HG03575 (cell line): ENCODE data around the gene PPME1.

ENCODE experiments used
- ATAC-seq: cut with Tn5 transposase; IDR thresholded peaks from one replicate; pipeline ENCODE4 v1.9.1; 2021; ENCODE audit not compliant: unreplicated experiment, insufficient number of reproducible peaks, low FRiP score; ENCODE audit errors: extremely low read depth

PPME1 gene

GRCh38 chr11:74208507-74208906 is 37.4 kb downstream of the PPME1 start:
- ATAC-seq: no peak

GRCh38 chr11:74212533-74212932 is 41.4 kb downstream of the PPME1 start:
- no peak for ATAC-seq

GRCh38 chr11:74220376-74220775 is 49.3 kb downstream of the PPME1 start:
- no peak for ATAC-seq

DNA sequence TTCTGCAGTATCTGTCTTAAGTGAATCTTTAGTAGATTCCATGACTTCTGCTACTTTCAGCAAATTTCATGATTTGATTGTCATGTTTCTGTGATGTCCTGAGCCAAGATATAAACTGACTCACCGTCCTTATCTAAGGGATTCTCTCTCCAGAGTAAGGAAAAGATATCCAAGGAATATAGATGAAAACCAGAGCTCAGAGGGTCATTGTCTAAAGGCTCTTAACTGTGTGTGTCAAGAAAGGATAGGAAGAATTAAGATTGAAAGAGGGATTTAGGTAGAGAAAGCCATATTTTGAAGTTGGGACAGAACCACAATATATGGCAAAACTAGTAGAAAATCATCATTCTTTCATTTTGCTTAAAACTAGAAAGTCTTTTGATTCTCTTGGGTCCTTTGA is 50.7 kb downstream of the PPME1 start:
- no peak for ATAC-seq

- ATAC-seq: no peak
Observed at GRCh38 chr11:74225565-74225964, 54.5 kb downstream of the PPME1 start.

DNA sequence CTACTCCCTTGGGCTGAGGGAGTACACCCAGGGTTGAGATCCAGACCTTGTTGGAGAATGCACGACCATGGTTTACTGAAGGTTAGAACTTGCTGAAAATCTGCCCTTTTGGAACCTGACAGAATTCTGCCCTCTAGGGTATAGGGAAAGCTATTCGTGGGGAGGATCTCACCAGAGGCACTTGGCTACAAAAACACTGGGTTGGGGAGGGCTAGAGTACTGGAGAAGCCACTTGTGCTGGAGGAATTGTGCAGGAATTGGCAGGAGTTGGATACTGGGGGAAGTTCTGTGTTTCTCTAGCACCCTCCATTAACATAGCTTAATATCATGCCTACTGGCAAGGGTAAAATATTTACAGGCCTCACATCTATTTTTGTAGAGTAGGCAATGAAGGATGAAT is 55.8 kb downstream of the PPME1 start:
- no peak for ATAC-seq

GRCh38 chr11:74232311-74232950 is 61.3 kb downstream of the PPME1 start:
- ATAC-seq: no peak

- ATAC-seq: no peak
Observed at GRCh38 chr11:74233683-74234082, 62.6 kb downstream of the PPME1 start.

DNA sequence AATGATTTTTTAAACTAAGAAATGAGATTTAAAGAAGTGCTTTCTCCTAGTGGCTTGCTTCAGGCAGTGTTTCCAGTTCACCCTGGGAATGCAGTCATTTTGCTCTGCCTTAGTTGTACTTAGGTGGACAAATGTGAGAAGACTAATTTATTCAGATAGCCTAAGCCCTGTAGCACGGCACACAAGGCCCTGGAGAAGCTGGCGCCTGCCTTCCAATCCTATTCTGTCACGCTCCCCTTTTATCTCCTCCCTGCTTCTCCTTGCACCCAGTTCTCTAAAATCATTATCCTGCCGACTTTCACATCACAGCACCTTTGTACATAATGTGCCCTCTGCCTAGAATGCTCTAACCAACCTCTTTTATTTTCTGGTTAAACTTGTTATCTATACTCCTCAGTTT is 64.0 kb downstream of the PPME1 start:
- no peak for ATAC-seq

DNA sequence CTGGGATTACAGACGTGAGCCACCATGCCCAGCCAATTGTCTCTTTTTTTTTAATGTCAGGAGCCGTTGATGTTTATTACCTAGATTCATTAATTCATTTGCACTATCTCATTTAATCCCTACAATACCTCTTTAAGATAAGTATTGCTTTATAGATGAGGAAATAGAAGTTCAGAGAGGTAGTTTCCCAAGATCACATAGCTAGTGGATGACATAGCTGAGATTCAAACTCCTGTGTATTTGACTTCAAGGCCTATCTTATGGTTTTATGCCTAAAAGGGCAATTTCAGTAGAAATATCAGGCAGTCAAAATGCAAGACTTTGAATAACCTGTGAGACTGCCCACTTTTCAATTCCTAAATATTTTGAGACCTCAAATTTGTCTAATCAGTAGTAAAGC is 66.5 kb downstream of the PPME1 start:
- ATAC-seq: no peak

GRCh38 chr11:74238243-74238642 is 67.2 kb downstream of the PPME1 start:
- no peak for ATAC-seq

DNA sequence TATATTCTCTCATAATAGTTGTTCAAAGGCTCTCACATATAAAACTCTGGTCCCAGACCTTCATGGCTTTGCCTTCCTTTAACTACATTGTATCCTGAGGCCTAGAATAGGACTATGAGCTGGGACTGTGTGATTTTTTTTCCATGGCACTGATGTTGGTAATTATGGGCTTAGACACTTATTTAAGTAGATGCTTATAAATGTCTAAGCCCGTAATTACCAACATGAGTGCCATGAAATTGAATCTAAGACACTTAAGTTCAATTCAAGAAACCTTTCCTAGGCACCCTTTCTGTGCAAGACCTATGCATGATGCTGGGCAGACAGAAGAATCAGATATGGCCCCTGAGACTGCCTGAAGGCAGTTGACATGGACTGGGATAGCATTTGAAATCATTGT is 77.4 kb downstream of the PPME1 start:
- no peak for ATAC-seq

- ATAC-seq: no peak
Observed at GRCh38 chr11:74249496-74249895, 78.4 kb downstream of the PPME1 start.

DNA sequence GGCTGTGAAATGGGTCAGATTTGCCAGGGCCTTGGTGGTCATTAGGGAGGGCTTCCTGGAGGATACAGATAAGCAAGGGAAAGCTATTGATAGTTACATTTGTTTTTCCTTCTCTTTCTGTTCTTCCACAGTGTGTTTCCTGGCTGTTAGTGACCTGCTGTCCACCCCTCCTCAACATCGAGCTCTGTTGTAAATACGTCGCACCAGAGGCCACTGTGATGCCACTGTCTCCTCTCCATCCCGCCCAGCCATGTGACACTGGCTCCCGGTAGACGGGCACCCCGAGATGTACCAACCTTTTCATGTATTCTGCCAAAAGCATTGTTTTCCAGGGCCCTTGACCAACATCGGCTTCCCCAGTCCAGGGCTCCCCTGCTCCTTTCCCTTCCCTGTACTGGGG is 82.3 kb downstream of the PPME1 start:
- no peak for ATAC-seq

GRCh38 chr11:74255741-74256375 is 84.8 kb downstream of the PPME1 start:
- ATAC-seq: no peak

GRCh38 chr11:74256378-74257133 is 85.5 kb downstream of the PPME1 start:
- no peak for ATAC-seq

DNA sequence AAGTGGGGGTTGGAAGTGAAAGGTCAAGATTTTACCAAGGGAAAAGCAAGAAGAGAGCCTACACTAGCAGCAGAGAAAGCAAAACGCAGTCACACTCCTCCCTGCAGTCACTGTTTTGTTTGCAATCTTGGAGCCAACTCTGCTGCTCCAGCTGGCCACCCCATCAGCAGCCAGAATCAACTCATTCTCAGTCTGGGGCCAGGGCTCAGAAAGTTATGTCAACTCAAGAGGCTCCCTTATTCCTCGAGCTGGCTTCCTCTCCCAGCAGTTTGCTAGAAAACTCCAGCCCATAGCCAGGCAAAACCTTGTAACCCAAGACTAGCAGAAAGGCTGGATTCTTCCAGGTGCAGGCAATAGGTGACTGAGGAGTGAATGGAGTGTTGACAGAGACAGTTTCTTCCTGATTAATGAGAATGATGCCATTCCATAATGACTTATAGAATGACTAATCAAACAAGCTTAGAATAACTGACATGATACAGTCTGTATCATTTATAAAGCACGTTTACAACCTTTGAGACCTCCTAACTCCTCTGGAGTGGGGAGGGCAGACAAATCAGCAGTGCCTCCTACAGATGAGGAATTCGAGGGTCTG is 87.0 kb downstream of the PPME1 start:
- no peak for ATAC-seq

DNA sequence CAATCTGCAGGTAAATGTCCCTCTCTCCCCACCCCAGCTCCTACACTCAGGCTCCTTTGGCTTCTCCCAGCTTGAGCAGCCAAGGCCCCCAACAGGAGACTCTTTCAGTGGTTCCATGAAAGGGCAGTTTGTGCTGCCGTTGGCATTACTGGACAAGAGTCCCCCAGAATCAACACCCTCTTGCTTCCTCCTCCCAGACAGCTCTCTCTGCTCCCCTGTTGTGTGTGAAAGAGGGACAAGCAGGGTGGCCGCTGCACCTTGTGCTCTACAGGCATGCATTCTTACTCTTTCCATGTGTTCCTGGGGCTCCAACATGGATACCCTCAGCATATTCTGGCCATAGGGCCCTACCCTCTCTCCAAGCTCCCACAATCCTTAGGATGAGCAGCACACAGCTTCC is 91.6 kb downstream of the PPME1 start:
- ATAC-seq: no peak

DNA sequence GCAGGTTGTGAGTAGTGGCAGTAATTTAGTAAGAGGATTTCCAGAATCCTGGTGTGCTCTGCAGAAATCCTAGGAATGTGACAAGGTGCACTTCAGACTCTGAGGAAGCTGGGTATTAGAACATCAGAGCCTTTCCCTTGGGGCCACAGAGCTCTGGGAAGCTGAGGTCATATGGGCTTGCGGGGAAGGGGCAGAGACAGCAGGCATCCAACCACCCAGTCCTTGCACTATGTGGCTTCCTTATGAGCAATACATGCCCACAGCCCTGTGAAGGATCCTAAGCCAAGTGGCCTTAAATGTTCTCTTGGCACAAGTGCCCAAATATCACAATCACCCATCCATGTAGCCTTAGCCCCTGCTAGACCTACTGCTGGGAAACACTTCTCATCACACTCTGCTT is 94.2 kb downstream of the PPME1 start:
- ATAC-seq: no peak

DNA sequence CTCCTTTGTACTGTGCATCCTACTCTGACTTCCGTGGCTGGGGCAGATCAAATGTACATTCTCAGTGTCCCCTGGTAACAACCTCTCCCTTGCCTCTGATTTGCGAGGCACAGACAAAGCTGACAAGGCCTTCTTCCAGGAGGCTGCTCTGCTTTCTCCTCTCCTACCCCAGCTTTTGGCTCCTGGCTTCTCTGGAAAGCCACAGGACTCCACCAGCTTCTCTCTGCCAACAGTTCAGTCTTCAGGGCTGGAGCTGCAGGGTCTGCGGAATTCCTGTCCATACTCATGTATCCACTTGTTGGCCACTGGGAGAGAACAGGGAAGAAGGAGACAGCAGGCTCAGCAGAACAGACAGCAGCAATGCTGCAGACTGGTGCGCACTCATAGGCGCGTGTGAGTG is 95.9 kb downstream of the PPME1 start:
- ATAC-seq: no peak
